Activated naive CD4-positive, alpha-beta T cell treated with Interleukin-2 at 50 U/mL for 16 hours (primary cell): ENCODE results near the gene SLC12A6.
"Not testable (repeated sequence)": the region's sequence is repeated elsewhere in the genome, so short reads cannot be mapped to it uniquely, and the experiment has no call there.

ENCODE experiments used
- DNase-seq: peaks from one replicate; pipeline ENCODE4 v3.0.0-alpha.2; 2020

Gene SLC12A6

DNA sequence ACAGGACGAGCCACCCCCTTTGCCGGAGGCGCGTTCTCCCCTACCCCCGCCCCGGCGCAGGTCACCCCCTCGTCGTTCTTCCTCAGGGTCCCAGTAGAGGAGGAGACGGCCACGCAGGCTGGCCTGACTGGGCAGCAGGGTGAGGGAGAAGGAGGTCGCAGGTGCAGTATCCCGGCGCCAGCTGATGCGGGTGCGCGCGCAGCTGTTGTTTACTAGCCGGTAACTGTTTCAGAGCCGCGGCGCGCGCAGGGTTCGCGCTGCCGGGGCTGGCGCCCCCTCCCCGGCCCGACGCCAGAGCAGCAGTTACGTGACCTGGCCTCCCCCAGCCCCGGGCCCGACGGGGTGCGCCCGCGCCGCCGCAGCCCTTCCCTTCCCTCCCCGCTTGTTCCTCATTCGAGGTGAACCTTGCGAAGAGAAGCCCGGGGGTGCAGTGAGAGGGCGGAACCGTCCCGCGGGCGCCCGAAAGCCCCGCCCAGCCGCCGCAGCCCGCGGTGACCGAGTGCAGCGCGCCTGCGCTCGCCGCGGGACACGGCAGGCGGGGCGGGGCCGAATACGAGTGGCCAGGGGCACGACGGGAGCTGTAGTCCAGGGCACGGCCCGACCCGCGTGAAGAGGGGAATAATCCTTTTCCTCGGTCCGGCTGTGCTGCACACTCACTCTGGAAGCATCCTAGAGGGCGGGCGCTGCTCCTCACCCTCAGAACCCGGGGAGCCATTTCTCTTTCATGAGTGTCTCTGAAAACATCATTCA is at the start of gene SLC12A6:
Gene SLC12A6 (minus strand): TSS at position 225 of the 750 bp plus-strand sequence. CDS start 1,101 bp downstream, outside the sequence.
- DNase-seq = peak; percentile 92

DNA sequence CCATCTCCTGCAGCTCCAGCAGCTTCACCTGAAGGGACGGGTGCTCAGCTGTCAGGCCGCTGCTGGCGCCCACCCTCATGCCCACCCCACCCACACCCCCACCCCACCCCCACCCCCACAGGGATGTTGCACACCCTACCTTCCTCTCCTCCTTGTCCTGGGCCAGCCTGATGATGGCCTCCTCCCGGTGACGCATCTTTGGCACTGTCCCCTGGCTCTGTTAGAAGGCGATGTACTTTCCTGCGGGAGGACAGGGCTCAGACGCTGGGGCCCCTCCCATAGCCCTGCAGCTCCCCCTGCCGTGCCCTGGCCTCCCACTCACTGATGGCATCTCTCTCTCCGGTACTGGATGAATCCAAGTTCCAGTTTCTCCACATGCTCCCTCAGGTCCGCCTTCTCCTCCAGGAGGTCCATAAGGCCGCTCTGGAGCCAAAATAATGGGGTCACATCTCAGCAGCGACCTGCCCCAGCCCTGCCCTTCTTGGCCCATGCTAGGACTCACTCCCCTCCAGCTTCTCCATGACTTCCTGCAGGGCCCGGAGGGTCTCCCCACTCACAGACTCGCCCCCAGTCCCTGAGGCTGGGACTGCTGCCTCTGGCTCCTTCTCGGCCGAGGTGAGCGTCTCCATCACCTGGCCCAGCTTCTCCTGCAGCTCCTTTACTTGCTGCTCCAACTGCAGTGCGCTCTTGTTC is 44.4 kb upstream of the SLC12A6 start:
- not testable (repeated sequence) for DNase-seq

DNA sequence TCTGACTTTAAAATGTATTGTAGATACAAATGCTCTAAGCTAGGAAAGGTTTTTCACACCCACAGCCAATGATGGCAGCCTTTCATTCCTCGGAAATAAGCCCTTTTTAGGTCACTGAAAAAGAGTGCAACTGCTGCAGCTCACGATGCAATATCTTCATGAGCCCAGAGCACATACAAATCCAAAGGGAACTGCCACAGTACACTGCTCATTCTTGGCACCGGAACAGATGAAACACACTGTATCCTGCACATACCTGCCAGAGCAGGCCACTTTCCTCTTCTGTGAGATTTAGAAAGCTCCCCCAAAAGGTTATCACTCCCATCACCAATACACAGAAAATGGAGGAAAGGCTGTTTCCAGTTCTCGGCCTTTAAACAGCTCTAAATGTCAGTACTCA is 42.9 kb upstream of the SLC12A6 start:
- DNase-seq = not testable (repeated sequence)

DNA sequence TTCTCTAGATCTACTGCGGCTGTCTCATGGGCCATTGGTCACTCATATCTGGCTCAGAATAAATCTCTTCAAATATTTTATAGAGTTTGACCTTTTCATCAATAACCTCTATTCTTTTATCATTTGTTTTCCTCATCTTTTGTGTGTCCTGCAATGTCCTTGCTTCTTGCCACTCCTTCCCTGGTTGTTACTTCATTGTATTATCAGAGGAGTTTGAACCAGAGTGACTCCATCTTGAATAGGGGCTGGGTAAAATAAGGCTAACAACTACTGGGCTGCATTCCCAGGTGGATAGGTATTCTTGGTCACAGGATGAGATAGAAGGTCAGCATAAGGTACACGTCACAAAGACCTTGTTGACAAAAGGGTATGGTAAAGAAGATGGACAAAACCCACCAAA is 39.3 kb upstream of the SLC12A6 start:
- no peak for DNase-seq

- DNase-seq = not testable (repeated sequence)
Observed at GRCh38 chr15:34375541-34375940, 38.0 kb upstream of the SLC12A6 start.

DNA sequence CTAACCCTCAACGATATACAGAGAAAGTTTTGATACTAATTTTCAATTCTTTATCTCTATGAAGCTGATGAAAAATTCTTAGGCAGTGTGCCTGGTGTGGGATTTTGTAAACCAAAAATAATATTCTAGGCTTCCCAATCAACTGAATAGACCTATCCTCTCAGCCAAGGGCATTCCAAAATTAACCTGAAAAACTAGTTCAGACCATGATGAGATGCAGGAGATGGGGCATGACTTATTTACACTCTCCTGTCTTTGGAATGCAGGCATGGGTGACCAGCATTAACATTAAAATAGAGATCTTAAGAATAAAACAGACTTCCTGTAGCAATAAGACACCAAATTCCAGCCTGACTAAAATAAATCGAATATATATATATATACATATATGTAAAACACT is 37.2 kb upstream of the SLC12A6 start:
- DNase-seq = no peak

- DNase-seq = no peak
Observed at GRCh38 chr15:34373951-34374350, 36.4 kb upstream of the SLC12A6 start.

- no peak for DNase-seq
Observed at GRCh38 chr15:34370643-34371042, 33.1 kb upstream of the SLC12A6 start.

- DNase-seq = no peak
Observed at GRCh38 chr15:34370129-34370528, 32.5 kb upstream of the SLC12A6 start.

GRCh38 chr15:34367101-34368081 is 29.8 kb upstream of the SLC12A6 start, which contains the start of gene LPCAT4:
Gene LPCAT4 (minus strand): TSS chr15:34367196. CDS start chr15:34367100, 96 bp downstream.
- peak; percentile 88 for DNase-seq

DNA sequence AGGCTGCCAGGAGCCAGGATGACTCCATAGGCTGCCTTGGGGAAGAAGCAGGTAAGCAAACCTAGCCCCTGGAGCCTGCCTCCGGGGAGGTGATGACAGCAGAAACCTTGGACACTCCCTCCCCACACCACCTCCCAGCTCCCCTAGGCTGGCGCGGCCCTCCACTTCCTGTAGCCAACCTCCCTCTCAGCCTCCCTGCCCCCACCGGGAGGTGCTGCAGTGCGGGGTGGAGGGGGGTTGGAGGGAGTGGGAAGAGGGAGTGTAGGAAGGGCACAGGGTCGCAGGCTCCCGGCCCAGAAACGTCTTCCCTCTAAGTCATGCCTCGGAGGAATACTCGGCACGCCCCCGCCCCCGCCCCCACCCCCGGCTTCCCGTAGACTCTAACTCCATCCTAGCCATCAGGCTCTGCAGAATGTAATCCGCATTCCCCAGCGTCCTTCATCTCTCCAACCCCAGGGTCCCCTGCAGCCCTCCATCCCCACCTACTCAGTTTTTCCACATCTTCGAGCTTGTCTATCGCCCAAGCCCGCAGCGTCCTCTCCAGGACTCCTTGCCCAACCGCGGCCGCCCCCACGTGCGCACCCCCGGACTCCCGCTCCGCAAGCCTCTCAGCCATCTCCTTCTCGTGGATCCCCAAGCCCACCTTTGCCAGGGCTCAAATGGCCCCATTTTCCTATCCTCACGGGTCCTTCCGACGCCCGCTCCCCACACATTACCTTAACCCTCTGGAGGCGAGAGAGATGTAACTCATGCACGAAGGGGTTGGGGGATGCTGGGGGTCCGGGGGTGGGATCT is 28.9 kb upstream of the SLC12A6 start:
- peak; percentile 51 for DNase-seq

GRCh38 chr15:34365836-34366235 is 28.3 kb upstream of the SLC12A6 start:
- no peak for DNase-seq

DNA sequence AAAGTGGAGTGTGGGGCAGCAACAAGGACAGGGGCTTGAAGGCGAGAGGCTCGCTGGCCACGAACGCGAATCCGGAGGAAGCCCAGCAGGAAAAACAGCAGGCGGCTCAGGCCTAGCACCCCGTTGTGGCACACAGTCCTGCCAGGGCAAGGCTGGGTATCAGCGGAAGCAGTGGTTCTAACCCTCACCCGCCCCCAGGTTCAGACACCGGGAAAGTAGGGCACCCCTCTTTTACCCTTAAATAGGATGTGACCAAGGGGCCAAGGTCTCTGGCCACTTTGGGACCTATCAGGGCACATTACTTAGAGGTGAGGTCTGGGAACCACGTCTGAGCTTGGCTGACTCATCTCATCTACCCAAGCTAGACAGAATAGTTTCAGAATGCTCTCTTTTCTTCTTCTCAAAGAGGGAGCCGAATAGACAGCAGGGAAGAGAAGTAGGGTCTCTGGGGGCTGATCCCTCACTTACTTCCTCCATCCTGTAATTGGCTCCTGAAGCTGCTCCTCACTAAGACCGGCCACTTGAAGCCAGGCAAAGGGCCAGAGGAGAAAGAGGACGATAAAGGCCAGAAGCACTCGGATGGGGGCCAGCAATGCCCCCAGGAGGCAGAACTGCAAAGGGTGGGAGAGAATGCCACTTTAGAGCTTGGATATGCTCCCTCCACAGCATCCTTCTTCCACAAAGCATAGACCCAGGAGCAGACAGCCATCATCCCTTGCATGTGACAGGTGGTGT is 27.7 kb upstream of the SLC12A6 start:
- peak; percentile 17 for DNase-seq

GRCh38 chr15:34364041-34364440 is 26.5 kb upstream of the SLC12A6 start:
- no peak for DNase-seq

DNA sequence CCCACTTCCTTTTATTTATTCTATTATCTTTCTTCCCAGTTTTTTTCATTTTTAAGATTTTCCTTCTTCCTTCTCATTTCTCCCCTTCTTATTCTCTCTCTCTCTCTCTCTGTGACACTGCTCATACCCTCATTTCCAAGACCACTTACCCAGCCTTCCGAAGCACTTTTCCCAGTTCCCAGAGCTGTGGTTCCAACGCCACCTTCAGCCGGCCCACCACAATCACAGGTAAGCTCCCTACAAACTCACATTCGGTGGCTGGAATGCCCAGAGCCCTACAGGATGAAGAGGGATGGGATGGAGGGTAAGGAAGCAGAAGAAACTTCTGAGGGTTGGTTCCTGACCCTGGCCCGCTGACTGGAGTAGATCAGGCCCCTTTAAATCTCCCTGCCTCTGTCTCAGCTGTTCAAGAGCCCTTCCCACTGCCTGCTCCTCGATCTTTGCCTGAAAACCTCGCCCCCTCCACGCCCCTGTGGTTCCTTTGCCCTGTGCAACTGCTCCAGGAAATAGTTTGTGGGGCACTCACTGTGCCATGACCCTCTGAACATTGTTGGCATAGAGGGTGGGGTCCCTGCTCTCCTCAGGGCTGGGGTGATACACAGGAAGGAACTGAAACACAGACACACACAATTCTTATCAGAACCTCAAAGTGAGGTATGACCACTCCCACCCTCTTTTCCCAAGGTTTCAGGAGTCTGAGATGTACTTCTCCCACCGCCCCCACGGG is 24.6 kb upstream of the SLC12A6 start:
- no peak for DNase-seq

GRCh38 chr15:34361278-34361677 is 23.7 kb upstream of the SLC12A6 start:
- no peak for DNase-seq

GRCh38 chr15:34360298-34360697 is 22.7 kb upstream of the SLC12A6 start:
- no peak for DNase-seq

- no peak for DNase-seq
Observed at GRCh38 chr15:34359416-34359815, 21.8 kb upstream of the SLC12A6 start.

GRCh38 chr15:34358948-34359347 is 21.4 kb upstream of the SLC12A6 start:
- DNase-seq = no peak

DNA sequence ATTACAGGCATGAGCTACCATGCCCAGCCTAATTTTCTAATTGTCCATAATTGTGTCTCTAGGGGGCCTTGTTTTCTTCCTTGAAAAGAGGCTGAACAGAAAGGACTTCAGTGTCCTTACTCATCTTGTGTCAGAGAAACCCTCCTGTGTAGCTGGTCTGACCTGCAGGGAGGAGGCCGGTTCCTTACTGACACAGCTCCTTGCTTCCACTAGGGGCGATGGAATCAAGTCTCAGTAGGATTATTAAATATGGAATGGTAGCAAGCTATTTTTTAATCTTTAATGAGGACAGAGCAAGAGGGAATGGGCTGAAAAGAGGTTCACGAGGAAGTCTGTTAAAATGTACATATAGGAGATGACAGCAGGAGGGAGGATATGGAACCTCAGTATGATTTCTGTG is 20.8 kb upstream of the SLC12A6 start:
- no peak for DNase-seq

- no peak for DNase-seq
Observed at GRCh38 chr15:34357653-34358052, 20.1 kb upstream of the SLC12A6 start.
